ACC112 (cell line): ENCODE measurements around the gene AKR1C3.
"Not testable (repeated sequence)": the region's sequence is repeated elsewhere in the genome, so short reads cannot be mapped to it uniquely, and the experiment has no call there.

Experiments used
- H2AFZ ChIP-seq: fragments of 200-600 bp; sonication (generic); one replicate; pipeline ENCODE4 v1.6.0; 2017; ENCODE audit warnings: antibody characterized with exemption, low read length; ENCODE audit not compliant: unreplicated experiment
- H3K27ac ChIP-seq: fragments of 200-600 bp; sonication (generic); 2 replicates; pipeline ENCODE4 v1.5.1; 2014; ENCODE audit warnings: low read depth, mild to moderate bottlenecking, antibody characterized with exemption, low read length, moderate library complexity
- H3K27me3 ChIP-seq: fragments of 200-600 bp; sonication (generic); 2 replicates; pipeline ENCODE4 v1.6.1; 2014; ENCODE audit warnings: mild to moderate bottlenecking, antibody characterized with exemption, low read length, moderate library complexity, mixed read lengths; ENCODE audit not compliant: insufficient read depth
- H3K36me3 ChIP-seq: fragments of 200-600 bp; sonication (generic); 2 replicates; pipeline ENCODE4 v1.6.1; 2016; ENCODE audit warnings: mild to moderate bottlenecking, antibody characterized with exemption, low read length, moderate library complexity, mixed read lengths; ENCODE audit not compliant: insufficient read depth
- H3K4me1 ChIP-seq: fragments of 200-600 bp; sonication (generic); one replicate; pipeline ENCODE4 v1.6.1; 2016; ENCODE audit warnings: low read length, mixed read lengths; ENCODE audit not compliant: insufficient read depth, unreplicated experiment, control insufficient read depth
- H3K4me3 ChIP-seq: fragments of 200-600 bp; sonication (generic); 2 replicates; pipeline ENCODE4 v1.5.1; 2014; ENCODE audit warnings: mild to moderate bottlenecking, low read depth, low read length
- H3K79me2 ChIP-seq: fragments of 200-600 bp; sonication (generic); one replicate; pipeline ENCODE4 v1.6.0; 2016; ENCODE audit warnings: low read length; ENCODE audit not compliant: control insufficient read depth, unreplicated experiment, insufficient read depth

The AKR1C3 gene

GRCh38 chr10:5107860-5108526 is 13.8 kb downstream of the AKR1C3 start:
- no peaks in the 10 kb centered on the region for H3K27me3 ChIP-seq
- no peaks in the 10 kb centered on the region for H3K79me2 ChIP-seq
- no peak overlapping the region for H3K27ac ChIP-seq
- peaks cover 21% of the 10 kb centered on the region for H3K36me3 ChIP-seq
- H3K4me1 ChIP-seq = peaks cover 8% of the 10 kb centered on the region
- H3K4me3 ChIP-seq = no peak overlapping the region
- no peak overlapping the region for H2AFZ ChIP-seq

DNA sequence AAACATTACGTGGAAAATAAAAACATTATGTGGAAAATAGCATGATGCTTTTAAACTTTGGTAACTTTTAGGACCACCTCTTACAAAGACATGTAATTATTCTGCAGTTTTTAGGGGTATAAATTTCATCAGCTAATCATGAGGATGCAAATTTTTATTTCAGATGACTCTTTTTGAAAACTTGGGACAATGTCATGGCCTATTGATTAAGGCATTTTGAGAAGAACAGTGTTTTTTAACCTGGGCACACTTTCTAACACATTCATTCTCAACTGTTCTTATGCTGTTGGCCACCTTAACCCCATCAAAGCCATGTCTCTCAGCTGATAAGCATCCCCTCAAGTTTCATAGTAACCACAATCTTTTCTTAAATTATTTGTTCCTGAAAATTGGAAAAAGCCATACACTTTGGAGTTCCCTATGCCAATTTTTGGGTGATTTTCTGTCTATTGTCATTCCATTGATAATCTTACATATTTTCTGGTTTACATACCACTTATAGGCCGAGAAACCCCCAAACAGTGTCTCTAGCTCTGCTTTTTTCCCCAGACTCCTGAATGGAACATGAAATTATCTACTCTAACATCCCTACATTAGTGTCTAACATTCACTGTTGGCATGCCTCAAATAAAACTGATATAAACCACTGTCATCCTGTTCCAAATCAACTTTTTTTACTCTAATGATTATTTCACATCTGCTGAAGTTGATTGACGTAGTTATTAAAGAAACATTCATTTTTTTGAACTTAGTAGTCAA is 14.6 kb downstream of the AKR1C3 start:
- Histone ChIP-seq H2AFZ (no peak overlapping the region), H3K4me3 (no peak overlapping the region), H3K27ac (no peak overlapping the region), H3K79me2 (no peaks in the 10 kb centered on the region), H3K36me3 (peaks cover 14% of the 10 kb centered on the region), H3K27me3 (no peaks in the 10 kb centered on the region), H3K4me1 (peaks cover 8% of the 10 kb centered on the region)

DNA sequence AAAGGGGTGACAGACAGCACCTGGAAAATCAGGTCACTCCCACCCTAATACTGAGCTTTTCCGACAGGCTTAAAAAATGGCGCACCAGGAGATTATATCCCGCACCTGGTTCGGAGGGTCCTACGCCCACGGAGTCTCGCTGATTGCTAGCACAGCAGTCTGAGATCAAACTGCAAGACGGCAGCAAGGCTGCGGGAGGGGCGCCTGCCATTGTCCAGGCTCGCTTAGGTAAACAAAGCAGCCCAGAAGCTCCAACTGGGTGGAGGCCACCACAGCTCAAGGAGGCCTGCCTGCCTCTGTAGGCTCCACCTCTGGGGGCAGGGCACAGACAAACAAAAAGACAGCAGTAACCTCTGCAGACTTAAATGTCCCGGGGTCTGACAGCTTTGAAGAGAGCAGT is 15.6 kb downstream of the AKR1C3 start:
- peaks cover 14% of the 10 kb centered on the region for H3K36me3 ChIP-seq
- not testable (repeated sequence) for H3K27me3 ChIP-seq, H3K4me3 ChIP-seq, H3K4me1 ChIP-seq, H3K79me2 ChIP-seq, H3K27ac ChIP-seq, H2AFZ ChIP-seq

DNA sequence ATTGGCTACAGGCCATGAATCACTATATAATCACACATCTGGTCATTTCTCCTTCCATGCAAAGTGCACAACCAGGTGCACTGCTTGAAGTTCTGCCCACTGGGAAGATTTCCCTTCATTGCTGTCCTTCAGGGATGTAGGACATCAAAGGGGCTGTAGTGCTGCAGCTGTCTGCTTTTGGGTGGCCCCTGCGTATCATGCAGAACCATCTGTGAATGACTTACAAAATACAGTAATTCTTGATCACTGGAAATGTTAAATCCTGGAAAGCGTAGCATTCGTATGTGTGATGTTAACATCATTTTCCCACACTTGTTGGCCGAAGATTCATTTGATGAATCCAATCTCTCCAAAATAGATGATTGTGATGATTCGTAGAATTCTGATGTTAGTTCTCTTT is 22.4 kb downstream of the AKR1C3 start:
- no peaks in the 10 kb centered on the region for H3K36me3 ChIP-seq
- H3K27ac ChIP-seq = no peak overlapping the region
- H2AFZ ChIP-seq = no peak overlapping the region
- H3K4me3 ChIP-seq = no peak overlapping the region
- H3K4me1 ChIP-seq = no peaks in the 10 kb centered on the region
- no peaks in the 10 kb centered on the region for H3K79me2 ChIP-seq
- H3K27me3 ChIP-seq = peaks cover 4% of the 10 kb centered on the region; the same call in 1 of the 2 replicates

DNA sequence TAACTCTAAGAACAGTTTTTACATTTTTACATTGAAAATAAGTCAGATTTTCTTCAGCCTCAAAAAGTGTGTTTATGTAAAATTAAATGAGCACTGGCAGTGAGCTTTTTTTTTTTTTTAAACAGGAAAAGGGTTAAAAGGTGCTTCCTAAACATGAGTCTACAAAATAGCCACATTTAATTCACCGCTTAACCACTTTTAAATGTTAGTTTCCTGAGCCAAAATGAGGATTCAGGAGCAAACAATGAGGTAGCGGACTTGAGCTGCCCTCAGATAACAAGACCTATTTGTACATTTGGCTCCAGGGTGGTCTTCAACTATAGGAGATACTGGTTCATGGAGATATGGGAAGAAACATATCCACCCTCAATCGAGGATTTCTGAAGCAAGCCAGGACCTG is 22.8 kb downstream of the AKR1C3 start:
- H3K27me3 ChIP-seq = peaks cover 4% of the 10 kb centered on the region; the same call in 1 of the 2 replicates
- H3K36me3 ChIP-seq = no peaks in the 10 kb centered on the region
- no peak overlapping the region for H3K4me3 ChIP-seq
- no peak overlapping the region for H3K27ac ChIP-seq
- no peak overlapping the region for H2AFZ ChIP-seq
- H3K79me2 ChIP-seq = no peaks in the 10 kb centered on the region
- H3K4me1 ChIP-seq = no peaks in the 10 kb centered on the region

- H3K4me3 ChIP-seq, H3K36me3 ChIP-seq, H3K27ac ChIP-seq, H3K79me2 ChIP-seq, H2AFZ ChIP-seq, H3K4me1 ChIP-seq: not testable (repeated sequence)
- peaks cover 19% of the 10 kb centered on the region; the same call in 1 of the 2 replicates for H3K27me3 ChIP-seq
These were observed 25.8 kb downstream of the AKR1C3 start for GRCh38 chr10:5119997-5120396.

- H3K36me3 ChIP-seq = no peaks in the 10 kb centered on the region
- H3K79me2 ChIP-seq = no peaks in the 10 kb centered on the region
- H3K4me3 ChIP-seq = no peak overlapping the region
- no peaks in the 10 kb centered on the region for H3K4me1 ChIP-seq
- peaks cover 24% of the 10 kb centered on the region; the same call in 1 of the 2 replicates for H3K27me3 ChIP-seq
- H2AFZ ChIP-seq = no peak overlapping the region
- H3K27ac ChIP-seq = no peak overlapping the region
These were observed 29.7 kb downstream of the AKR1C3 start for GRCh38 chr10:5123886-5124285.

DNA sequence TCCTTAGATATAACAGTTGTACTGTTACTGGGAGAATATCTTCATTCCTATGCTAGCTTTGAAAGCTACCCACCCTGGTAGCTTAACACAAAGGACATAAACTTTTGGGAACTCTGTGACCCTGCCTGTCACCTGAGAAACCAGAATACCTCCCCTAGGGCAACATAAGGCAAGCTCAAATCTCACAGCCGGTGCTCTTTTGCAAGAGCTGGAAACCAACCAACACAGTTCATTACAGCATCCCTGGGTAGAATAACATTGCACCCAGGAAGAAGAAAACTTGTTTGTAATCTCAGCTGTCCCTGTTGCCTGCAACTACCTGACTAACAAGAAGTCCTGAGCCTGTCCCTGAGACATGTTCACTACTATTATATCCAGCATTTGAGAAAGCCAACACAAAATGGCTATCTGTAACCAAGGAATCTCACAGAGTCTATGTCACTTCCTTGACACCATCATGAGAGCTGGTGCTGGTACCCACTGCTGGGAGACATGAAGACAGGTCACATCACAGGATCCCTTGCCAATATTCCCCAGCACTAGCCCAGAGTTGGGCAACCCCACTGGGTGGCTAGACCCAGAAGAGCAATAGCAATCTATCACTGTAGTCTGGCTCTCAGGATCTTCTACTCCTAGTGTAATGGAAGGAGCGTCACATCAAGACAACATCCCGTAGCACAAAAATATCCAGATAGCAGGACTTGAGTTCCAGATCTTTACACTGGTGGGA is 31.3 kb downstream of the AKR1C3 start:
- Histone ChIP-seq H3K27me3 (peaks cover 37% of the 10 kb centered on the region), H3K27ac (no peak overlapping the region), H3K4me1 (no peaks in the 10 kb centered on the region), H3K4me3 (no peak overlapping the region), H2AFZ (no peak overlapping the region), H3K36me3 (no peaks in the 10 kb centered on the region), H3K79me2 (no peaks in the 10 kb centered on the region)

DNA sequence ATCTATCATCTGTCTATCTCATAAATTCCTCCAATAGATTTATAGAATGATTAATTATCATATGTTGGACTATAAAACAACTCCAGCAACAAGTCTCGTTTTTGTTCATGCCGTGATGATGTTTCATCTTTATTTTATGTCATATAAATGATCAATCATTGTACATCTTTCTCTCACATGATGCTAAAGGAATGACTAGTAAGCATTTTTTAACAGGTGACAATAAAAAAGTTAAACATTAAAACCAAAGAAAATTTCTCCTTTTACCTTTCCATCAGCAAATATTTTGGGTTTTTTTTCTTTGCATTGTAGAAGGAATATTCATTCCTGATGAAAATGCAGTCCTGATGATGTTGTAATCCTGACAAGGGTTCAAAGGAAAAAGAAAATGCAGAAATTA is 41.4 kb downstream of the AKR1C3 start:
- Histone ChIP-seq H3K79me2 (no peaks in the 10 kb centered on the region), H3K36me3 (no peaks in the 10 kb centered on the region), H3K27me3 (peaks cover 10% of the 10 kb centered on the region; the same call in 1 of the 2 replicates), H3K27ac (no peak overlapping the region), H2AFZ (no peak overlapping the region), H3K4me1 (no peaks in the 10 kb centered on the region), H3K4me3 (no peak overlapping the region)

DNA sequence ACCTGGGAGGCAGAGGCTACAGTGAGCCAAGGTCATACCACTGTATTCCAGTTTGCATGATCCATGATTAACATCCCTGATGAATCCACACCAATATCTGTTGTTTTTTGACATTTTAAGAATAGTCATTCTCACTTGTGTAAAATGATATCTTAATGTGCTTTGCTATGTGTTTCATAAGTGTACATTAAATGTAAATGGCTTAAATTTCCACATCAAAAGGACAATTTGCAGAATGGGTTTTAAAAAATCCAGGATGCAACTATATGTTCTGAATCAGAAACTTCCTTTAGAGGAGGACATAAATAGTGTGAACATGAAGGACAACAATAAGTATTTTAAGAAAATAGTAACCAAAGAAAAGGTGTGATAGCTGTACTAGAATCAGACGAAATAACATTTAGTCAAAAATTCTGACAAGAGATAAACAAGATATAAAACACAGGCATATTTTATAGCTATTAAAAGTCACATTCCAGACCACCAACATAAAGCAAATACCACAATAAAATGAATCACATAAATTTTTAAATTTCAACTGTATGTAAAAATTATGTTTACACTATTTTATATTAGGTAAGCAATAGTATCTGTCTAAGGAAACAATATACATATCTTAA is 42.4 kb downstream of the AKR1C3 start:
- Histone ChIP-seq H3K27ac (no peak overlapping the region), H3K4me1 (no peaks in the 10 kb centered on the region), H3K79me2 (no peaks in the 10 kb centered on the region), H3K27me3 (peaks cover 12% of the 10 kb centered on the region; the same call in 1 of the 2 replicates), H2AFZ (no peak overlapping the region), H3K36me3 (no peaks in the 10 kb centered on the region), H3K4me3 (no peak overlapping the region)
